GM12875 (cell line): ENCODE results near the gene POLA1.

Experiments used
- H3K4me3 ChIP-seq: one replicate; pipeline ENCODE4 v1.5.1; 2011; ENCODE audit warnings: low read depth, low read length, control low read depth
- CTCF ChIP-seq: IDR thresholded peaks from 2 replicates; pipeline ENCODE4 v1.5.1; 2011; ENCODE audit warnings: low read depth, mild to moderate bottlenecking, control low read depth, inconsistent platforms, low read length, moderate library complexity, borderline replicate concordance; ENCODE audit not compliant: insufficient read depth

The POLA1 gene

GRCh38 chrX:24696294-24696693 lies 2.6 kb downstream of the POLA1 start:
- H3K4me3 ChIP-seq: no peak overlapping the region
- TF ChIP-seq CTCF: no peak

- no peak for TF ChIP-seq CTCF
- no peak overlapping the region for H3K4me3 ChIP-seq
These were observed 8.9 kb downstream of the POLA1 start for GRCh38 chrX:24702362-24703184.

GRCh38 chrX:24703185-24703494 lies 9.4 kb downstream of the POLA1 start:
- no peak overlapping the region for H3K4me3 ChIP-seq
- no peak for TF ChIP-seq CTCF

- no peak for TF ChIP-seq CTCF
- no peak overlapping the region for H3K4me3 ChIP-seq
These were observed 25.1 kb downstream of the POLA1 start for GRCh38 chrX:24718771-24719170.

GRCh38 chrX:24720036-24720435 lies 26.3 kb downstream of the POLA1 start:
- TF ChIP-seq CTCF: no peak
- H3K4me3 ChIP-seq: no peak overlapping the region

GRCh38 chrX:24728530-24728929 lies 34.8 kb downstream of the POLA1 start:
- H3K4me3 ChIP-seq: no peak overlapping the region
- TF ChIP-seq CTCF: no peak

GRCh38 chrX:24732766-24733500 lies 39.2 kb downstream of the POLA1 start:
- TF ChIP-seq CTCF: no peak
- no peak overlapping the region for H3K4me3 ChIP-seq
